Skeletal muscle tissue (tissue), 4 donors: ENCODE data around the gene KMT2B. TPM values are rescaled to one million over a fixed set of nuclear protein-coding genes. Genes with fewer than 3 reads are reported as not detected.

Experiments
- H3K27ac ChIP-seq: one replicate; pipeline ENCODE4 v1.7.0; 2013; ENCODE audit warnings: mild to moderate bottlenecking, low read depth, low read length, inconsistent platforms
- H3K27me3 ChIP-seq, 3 donors: one replicate each; pipeline ENCODE4 v1.7.0; 2013; ENCODE audit warnings: low read length in 3 of 3; ENCODE audit not compliant: control insufficient read depth in 3 of 3, insufficient read depth in 3 of 3
- H3K36me3 ChIP-seq, 3 donors: one replicate each; pipeline ENCODE4 v1.7.0; 2013; ENCODE audit warnings: low read length in 3 of 3; ENCODE audit not compliant: control insufficient read depth in 3 of 3, insufficient read depth in 3 of 3
- H3K4me1 ChIP-seq, 3 donors: one replicate each; pipeline ENCODE4 v1.7.0; 2013; ENCODE audit warnings: low read length in 3 of 3, mild to moderate bottlenecking in 3 of 3; ENCODE audit not compliant: control insufficient read depth in 3 of 3, insufficient read depth in 3 of 3
- H3K4me3 ChIP-seq, 3 donors: one replicate each; pipeline ENCODE4 v1.7.0; 2013; ENCODE audit warnings: low read length in 3 of 3
- H3K9ac ChIP-seq, 3 donors: one replicate each; pipeline ENCODE4 v1.7.0; 2013; ENCODE audit warnings: low read length in 3 of 3, mild to moderate bottlenecking in 3 of 3, moderate library complexity in 2 of 3, low read depth in 1 of 3
- H3K9me3 ChIP-seq, 3 donors: one replicate each; pipeline ENCODE4 v1.7.0; 2013; ENCODE audit warnings: low read length in 3 of 3; ENCODE audit not compliant: control insufficient read depth in 3 of 3
- total RNA-seq: library from RNA; depleted of rRNA; stranded (reverse); fragments of >200 nt; gene quantifications from one replicate; pipeline ENCODE4 v1.2.3, GENCODE V29; 2014
- donor health status: Osteomylitis.

KMT2B gene
- total RNA-seq, 1 donor from 2014 or later, result 5.7 TPM

DNA sequence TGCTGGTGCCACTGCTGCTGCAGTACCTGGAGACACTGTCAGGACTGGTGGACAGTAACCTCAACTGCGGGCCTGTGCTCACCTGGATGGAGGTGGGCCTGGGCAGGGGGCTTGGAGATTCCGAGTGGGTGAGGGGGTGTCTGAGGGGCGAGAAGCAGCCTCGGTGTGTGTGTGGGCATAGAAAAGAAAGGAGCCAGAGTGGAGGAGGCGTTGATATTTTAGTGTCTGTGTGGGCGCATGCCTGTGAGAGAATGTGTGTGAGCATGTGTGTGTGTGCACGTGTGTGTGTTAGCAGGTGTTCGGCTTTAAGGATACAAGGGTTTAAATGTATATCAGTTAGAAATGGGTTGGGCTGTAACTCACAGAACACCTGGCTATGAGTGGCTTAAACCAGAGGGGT, 61.2 kb downstream of the KMT2B start:
- peaks cover 10 to 13% (median 12%) of the 10 kb centered on the region in 3 donors for H3K36me3 ChIP-seq
- H3K4me1 ChIP-seq, result peaks cover 10 to 13% (median 11%) of the 10 kb centered on the region in 3 donors
- no peaks in the 10 kb centered on the region for H3K27me3 ChIP-seq
- no peak overlapping the region for H3K27ac ChIP-seq
- H3K9me3 ChIP-seq, result no peaks in the 10 kb centered on the region
- H3K9ac ChIP-seq, result no peak overlapping the region
- H3K4me3 ChIP-seq, result no peak overlapping the region

DNA sequence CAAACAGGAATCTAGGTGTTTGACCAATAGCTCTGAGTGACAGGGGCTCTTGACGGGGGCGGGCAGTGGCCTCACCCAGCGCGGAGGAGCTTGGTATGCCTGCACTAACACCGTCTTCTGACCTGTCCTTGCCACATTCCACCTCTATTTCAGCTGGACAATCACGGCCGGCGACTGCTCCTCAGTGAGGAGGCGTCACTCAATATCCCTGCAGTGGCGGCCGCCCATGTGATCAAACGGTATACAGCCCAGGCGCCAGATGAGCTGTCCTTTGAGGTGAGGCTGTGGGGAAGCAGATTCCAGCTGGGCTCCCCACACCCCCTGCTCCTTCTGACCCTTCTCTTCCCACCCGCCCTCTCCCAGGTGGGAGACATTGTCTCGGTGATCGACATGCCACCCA, 62.3 kb downstream of the KMT2B start:
- Histone ChIP-seq H3K9ac (no peak overlapping the region), H3K4me1 (peaks cover 4 to 5% (median 5%) of the 10 kb centered on the region in 3 donors), H3K9me3 (no peaks in the 10 kb centered on the region), H3K4me3 (no peak overlapping the region), H3K27ac (no peak overlapping the region), H3K27me3 (no peaks in the 10 kb centered on the region), H3K36me3 (peaks cover 10 to 13% (median 12%) of the 10 kb centered on the region in 3 donors)

DNA sequence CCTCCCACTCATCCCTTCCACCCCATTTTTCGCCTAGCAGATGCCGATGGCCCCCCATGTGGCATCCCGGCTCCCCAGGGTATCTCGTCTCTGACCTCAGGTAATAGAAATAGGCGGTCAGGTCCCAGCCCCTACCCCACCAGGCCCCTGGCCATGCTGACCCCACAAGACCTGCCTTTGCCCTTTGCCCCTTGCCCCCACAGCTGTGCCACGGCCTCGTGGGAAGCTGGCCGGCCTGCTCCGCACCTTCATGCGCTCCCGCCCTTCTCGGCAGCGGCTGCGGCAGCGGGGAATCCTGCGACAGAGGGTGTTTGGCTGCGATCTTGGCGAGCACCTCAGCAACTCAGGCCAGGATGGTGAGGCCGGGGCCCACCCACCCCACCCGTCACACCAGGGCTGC, 62.9 kb downstream of the KMT2B start:
- Histone ChIP-seq H3K27ac (no peak overlapping the region), H3K27me3 (no peaks in the 10 kb centered on the region), H3K4me1 (peaks cover 3 to 5% (median 4%) of the 10 kb centered on the region in 3 donors), H3K36me3 (peaks cover 10 to 13% (median 12%) of the 10 kb centered on the region in 3 donors), H3K4me3 (no peak overlapping the region), H3K9ac (no peak overlapping the region), H3K9me3 (no peaks in the 10 kb centered on the region)

DNA sequence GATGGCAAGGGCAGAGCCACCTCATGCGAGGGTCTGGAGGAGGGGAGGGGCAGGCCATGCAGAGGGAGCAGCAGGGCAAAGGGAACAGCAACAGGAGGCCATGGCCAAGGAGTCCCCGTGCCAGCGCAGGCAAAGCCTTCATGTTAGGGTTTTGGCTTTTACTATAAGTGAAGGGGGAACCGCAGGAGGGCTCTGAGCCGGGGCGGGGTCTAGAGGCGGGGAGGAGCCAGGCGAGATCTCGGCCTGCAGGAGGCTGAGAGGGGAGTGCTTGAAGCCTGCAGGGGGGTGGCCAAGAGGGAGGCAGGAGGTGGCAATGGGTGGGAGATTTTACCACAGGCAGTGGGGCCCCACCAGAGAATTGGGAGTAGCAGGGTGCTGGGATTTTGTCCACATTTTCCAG, 63.8 kb downstream of the KMT2B start:
- H3K36me3 ChIP-seq, result peaks cover 10 to 17% (median 16%) of the 10 kb centered on the region in 3 donors
- no peaks in the 10 kb centered on the region for H3K9me3 ChIP-seq
- no peak overlapping the region for H3K9ac ChIP-seq
- H3K4me3 ChIP-seq, result no peak overlapping the region
- H3K27ac ChIP-seq, result no peak overlapping the region
- H3K27me3 ChIP-seq, result no peaks in the 10 kb centered on the region
- H3K4me1 ChIP-seq, result no peaks in the 10 kb centered on the region

DNA sequence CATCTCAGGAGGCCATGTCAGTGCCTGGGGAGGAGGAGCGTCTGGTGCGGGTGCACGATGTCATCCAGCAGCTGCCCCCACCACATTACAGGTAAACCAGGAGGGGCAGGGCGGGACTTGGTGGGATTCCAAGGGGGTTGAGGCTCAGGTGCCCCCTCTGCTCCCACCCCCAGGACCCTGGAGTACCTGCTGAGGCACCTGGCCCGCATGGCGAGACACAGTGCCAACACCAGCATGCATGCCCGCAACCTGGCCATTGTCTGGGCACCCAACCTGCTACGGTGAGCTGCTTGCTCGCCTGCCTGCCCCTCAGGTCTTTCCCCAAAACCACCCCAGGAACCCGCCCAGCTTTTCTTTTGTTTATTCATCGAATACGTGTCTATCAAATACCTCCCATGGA, 64.8 kb downstream of the KMT2B start:
- H3K9me3 ChIP-seq, result no peaks in the 10 kb centered on the region
- H3K36me3 ChIP-seq, result peaks cover 10 to 17% (median 15%) of the 10 kb centered on the region in 3 donors
- no peaks in the 10 kb centered on the region for H3K27me3 ChIP-seq
- no peak overlapping the region for H3K4me3 ChIP-seq
- no peaks in the 10 kb centered on the region for H3K4me1 ChIP-seq
- no peak overlapping the region for H3K27ac ChIP-seq
- H3K9ac ChIP-seq, result no peak overlapping the region

DNA sequence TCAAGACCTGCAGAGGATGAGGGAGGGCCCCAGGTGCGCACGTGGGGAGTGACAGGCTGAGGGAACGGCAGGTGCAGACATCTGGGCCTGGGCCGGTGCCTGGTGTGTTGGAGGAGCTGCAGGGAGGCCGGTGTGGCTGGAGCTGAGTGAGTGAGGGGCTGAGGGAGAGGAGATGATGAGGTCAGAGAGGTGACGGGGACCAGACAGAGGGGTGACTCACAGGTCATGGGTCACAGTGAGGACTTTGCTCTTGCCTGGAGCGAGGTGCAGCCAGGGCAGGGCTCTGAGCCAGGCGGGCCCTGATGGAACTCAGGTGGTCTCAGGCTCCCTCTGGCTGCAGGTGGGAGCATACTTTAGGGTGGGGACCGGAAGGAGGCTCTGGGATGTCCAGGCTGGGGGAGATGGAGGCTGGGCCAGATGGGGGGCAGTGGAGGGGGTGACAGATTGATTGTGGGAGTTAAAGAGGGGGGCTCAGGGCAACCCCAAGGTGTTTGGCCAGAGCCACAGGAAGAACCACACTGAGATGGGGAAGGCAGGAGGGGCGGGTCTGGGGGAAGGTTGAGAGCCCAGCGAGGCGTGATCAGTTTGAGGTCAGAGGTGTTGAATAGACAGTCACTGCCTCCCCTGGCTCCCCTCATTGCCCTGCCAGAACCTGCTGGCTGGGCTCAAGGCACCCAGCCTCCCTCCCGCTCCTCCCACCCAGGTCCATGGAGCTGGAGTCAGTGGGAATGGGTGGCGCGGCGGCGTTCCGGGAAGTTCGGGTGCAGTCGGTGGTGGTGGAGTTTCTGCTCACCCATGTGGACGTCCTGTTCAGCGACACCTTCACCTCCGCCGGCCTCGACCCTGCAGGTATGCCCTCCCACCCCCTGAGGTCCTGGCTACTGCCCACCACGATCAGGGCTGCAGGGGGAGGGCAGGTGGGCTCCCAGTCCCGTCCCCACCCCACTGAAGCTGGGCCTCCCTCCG, 65.9 kb downstream of the KMT2B start:
- no peaks in the 10 kb centered on the region for H3K9me3 ChIP-seq
- no peaks in the 10 kb centered on the region for H3K27me3 ChIP-seq
- no peaks in the 10 kb centered on the region for H3K4me1 ChIP-seq
- no peak overlapping the region for H3K9ac ChIP-seq
- peaks cover 6 to 17% (median 6%) of the 10 kb centered on the region in 3 donors for H3K36me3 ChIP-seq
- no peak overlapping the region for H3K4me3 ChIP-seq
- no peak overlapping the region for H3K27ac ChIP-seq

DNA sequence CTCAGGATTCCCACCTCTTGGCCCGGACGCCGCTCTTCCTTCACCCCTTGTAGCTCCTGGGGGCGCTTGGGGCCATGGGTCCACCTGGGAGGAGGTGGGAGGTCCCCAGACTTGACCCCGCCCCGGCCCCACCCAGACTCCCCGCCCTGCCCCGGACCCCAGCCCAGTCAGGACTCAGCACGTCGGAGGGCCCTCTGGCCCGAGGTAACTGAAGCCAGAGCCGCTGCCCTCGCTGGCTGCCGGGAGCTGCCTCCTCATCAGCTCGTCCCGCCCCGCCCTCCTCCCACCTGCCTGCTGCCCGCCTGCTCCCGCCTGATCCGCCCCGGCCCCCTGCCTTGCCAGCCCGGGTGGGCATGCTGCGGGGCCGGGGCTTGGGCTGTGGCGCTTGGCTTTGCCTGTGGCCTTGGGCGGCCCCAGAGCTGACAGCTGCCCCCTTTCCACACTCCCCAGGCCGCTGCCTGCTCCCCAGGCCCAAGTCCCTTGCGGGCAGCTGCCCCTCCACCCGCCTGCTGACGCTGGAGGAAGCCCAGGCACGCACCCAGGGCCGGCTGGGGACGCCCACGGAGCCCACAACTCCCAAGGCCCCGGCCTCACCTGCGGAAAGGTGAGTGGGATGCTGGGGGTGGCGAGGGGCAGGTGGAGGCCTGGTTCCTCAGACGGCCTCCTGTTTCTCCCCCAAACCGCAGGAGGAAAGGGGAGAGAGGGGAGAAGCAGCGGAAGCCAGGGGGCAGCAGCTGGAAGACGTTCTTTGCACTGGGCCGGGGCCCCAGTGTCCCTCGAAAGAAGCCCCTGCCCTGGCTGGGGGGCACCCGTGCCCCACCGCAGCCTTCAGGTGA, 66.9 kb downstream of the KMT2B start:
- no peaks in the 10 kb centered on the region for H3K27me3 ChIP-seq

DNA sequence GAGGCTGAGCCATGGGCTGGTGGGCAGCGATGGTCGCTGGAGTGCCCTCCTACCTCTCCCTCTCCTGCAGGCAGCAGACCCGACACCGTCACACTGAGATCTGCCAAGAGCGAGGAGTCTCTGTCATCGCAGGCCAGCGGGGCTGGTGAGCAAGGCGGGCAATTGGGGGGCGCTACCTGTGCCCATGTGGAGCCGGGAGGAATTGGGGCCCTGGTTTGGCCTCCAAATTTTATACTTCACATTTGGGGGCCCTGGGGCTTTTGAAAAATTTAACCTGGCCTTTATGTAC, 67.5 kb downstream of the KMT2B start:
- Histone ChIP-seq H3K9me3 (no peaks in the 10 kb centered on the region), H3K27me3 (no peaks in the 10 kb centered on the region), H3K9ac (no peak overlapping the region), H3K4me1 (no peaks in the 10 kb centered on the region), H3K27ac (no peak overlapping the region), H3K4me3 (no peak overlapping the region), H3K36me3 (peaks cover 2 to 9% (median 6%) of the 10 kb centered on the region in 3 donors)

More for the DNA sequence above, 66.9 kb downstream of the KMT2B start:
- peaks cover 4 to 12% (median 6%) of the 10 kb centered on the region in 3 donors for H3K36me3 ChIP-seq
- H3K27ac ChIP-seq, result no peak overlapping the region
- no peak overlapping the region for H3K9ac ChIP-seq
- H3K9me3 ChIP-seq, result no peaks in the 10 kb centered on the region
- H3K4me1 ChIP-seq, result no peaks in the 10 kb centered on the region
- no peak overlapping the region for H3K4me3 ChIP-seq

DNA sequence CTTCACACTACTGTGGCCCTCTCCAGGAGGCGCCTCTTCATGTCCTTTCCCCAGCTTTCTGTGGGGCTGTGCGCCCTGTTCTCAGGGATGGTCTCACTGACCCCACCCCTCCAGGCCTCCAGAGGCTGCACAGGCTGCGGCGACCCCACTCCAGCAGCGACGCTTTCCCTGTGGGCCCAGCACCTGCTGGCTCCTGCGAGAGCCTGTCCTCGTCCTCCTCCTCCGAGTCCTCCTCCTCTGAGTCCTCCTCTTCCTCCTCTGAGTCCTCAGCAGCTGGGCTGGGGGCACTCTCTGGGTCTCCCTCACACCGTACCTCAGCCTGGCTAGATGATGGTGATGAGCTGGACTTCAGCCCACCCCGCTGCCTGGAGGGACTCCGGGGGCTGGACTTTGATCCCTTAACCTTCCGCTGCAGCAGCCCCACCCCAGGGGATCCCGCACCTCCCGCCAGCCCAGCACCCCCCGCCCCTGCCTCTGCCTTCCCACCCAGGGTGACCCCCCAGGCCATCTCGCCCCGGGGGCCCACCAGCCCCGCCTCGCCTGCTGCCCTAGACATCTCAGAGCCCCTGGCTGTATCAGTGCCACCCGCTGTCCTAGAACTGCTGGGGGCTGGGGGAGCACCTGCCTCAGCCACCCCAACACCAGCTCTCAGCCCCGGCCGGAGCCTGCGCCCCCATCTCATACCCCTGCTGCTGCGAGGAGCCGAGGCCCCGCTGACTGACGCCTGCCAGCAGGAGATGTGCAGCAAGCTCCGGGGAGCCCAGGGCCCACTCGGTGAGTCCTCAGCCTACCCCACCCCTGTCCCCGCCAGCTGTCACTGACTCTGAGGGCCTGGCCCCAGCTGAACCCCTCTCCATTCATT, 68.7 kb downstream of the KMT2B start:
- no peaks in the 10 kb centered on the region for H3K27me3 ChIP-seq
- H3K36me3 ChIP-seq, result peaks cover 2 to 5% (median 4%) of the 10 kb centered on the region in 3 donors

More for the DNA sequence above, 68.7 kb downstream of the KMT2B start:
- Histone ChIP-seq H3K9me3 (no peaks in the 10 kb centered on the region), H3K4me3 (no peak overlapping the region), H3K27ac (no peak overlapping the region), H3K4me1 (no peaks in the 10 kb centered on the region), H3K9ac (no peak overlapping the region)
